Measurements from ENCODE around the gene NRIP1.
A peak's percentile ranks its signal among the peaks of the same experiment; 100 is the strongest.

Gene NRIP1

GRCh38 chr21:15066123-15066575 lies 1.3 kb upstream of the NRIP1 start:
- no peak for TF ChIP-seq CTCF (conservative IDR thresholded peaks at IDR 0.05; ENCODE audit: low read depth, low read length)
- H3K4me3 ChIP-seq (ENCODE audit: low read length), result peak overlapping the region; percentile 77

GRCh38 chr21:15065392-15066122 lies 757 bp upstream of the NRIP1 start:
- no peak for TF ChIP-seq CTCF (conservative IDR thresholded peaks at IDR 0.05; ENCODE audit: low read depth, low read length)
- DNase-seq (ENCODE audit: low read depth), result no peak
- peak overlapping the region; percentile 77 for H3K4me3 ChIP-seq (ENCODE audit: low read length)

More at GRCh38 chr21:15066123-15066575, 1.3 kb upstream of the NRIP1 start:
- DNase-seq (ENCODE audit: low read depth), result no peak

- no peak for DNase-seq (ENCODE audit: low read depth)
- H3K4me3 ChIP-seq (ENCODE audit: low read length), result peak overlapping the region; percentile 99
These were observed 805 bp downstream of the NRIP1 start for GRCh38 chr21:15063814-15064575.

GRCh38 chr21:15063081-15063813 lies 1.6 kb downstream of the NRIP1 start:
- H3K4me3 ChIP-seq (ENCODE audit: low read length), result peak overlapping the region; percentile 99
- no peak for DNase-seq (ENCODE audit: low read depth)
- no peak for TF ChIP-seq CTCF (conservative IDR thresholded peaks at IDR 0.05; ENCODE audit: low read depth, low read length)

More at GRCh38 chr21:15063814-15064575, 805 bp downstream of the NRIP1 start:
- no peak for TF ChIP-seq CTCF (conservative IDR thresholded peaks at IDR 0.05; ENCODE audit: low read depth, low read length)

- no peak for TF ChIP-seq CTCF (conservative IDR thresholded peaks at IDR 0.05; ENCODE audit: low read depth, low read length)
- H3K4me3 ChIP-seq (ENCODE audit: low read length), result peak overlapping the region; percentile 99
- no peak for DNase-seq (ENCODE audit: low read depth)
These were observed 2.2 kb downstream of the NRIP1 start for GRCh38 chr21:15062606-15062965.

GRCh38 chr21:15061747-15062605 lies 2.8 kb downstream of the NRIP1 start:
- no peak for DNase-seq (ENCODE audit: low read depth)
- no peak for TF ChIP-seq CTCF (conservative IDR thresholded peaks at IDR 0.05; ENCODE audit: low read depth, low read length)
- H3K4me3 ChIP-seq (ENCODE audit: low read length), result peak overlapping the region; percentile 99

Data from retinal pigment epithelial cell (primary cell).